ENCODE data around the gene MTF1.
"Not testable (repeated sequence)": the region's sequence is repeated elsewhere in the genome, so short reads cannot be mapped to it uniquely, and the experiment has no call there.

MTF1 gene

GRCh38 chr1:37859507-37860345 is at the start of gene MTF1:
TSS of gene MTF1 (minus strand) at chr1:37859592. CDS start at chr1:37857658, 1,934 bp downstream.
- H2AFZ ChIP-seq (ENCODE audit: low read depth, low read length), result peak within 1 kb of the TSS; percentile 79
- H3K4me3 ChIP-seq (ENCODE audit: low read length), result peak within 1 kb of the TSS; percentile 97
- no peaks in the 10 kb centered on the region for H3K9me3 ChIP-seq (ENCODE audit: low read length)
- H3K4me1 ChIP-seq (ENCODE audit: insufficient read depth, low read length), result peaks cover 15% of the 10 kb centered on the region
- H3K36me3 ChIP-seq (ENCODE audit: insufficient read depth, low read length), result peaks cover 36% of the 10 kb centered on the region
- no peaks in the 10 kb centered on the region for H3K27me3 ChIP-seq (ENCODE audit: insufficient read depth, low read length)

GRCh38 chr1:37908531-37908930 is 49.1 kb upstream of the MTF1 start:
- H3K4me3 ChIP-seq (ENCODE audit: low read length); H2AFZ ChIP-seq (ENCODE audit: low read depth, low read length); H3K4me1 ChIP-seq (ENCODE audit: insufficient read depth, low read length); H3K27me3 ChIP-seq (ENCODE audit: insufficient read depth, low read length); H3K9me3 ChIP-seq (ENCODE audit: low read length); H3K36me3 ChIP-seq (ENCODE audit: insufficient read depth, low read length): not testable (repeated sequence)

- H3K27me3 ChIP-seq (ENCODE audit: insufficient read depth, low read length), result not testable (repeated sequence)
Measured at GRCh38 chr1:37907416-37908125, 48.2 kb upstream of the MTF1 start.

GRCh38 chr1:37906591-37906990 is 47.2 kb upstream of the MTF1 start:
- not testable (repeated sequence) for H3K4me3 ChIP-seq (ENCODE audit: low read length); H3K4me1 ChIP-seq (ENCODE audit: insufficient read depth, low read length); H2AFZ ChIP-seq (ENCODE audit: low read depth, low read length); H3K27me3 ChIP-seq (ENCODE audit: insufficient read depth, low read length); H3K9me3 ChIP-seq (ENCODE audit: low read length); H3K36me3 ChIP-seq (ENCODE audit: insufficient read depth, low read length)

More at GRCh38 chr1:37907416-37908125, 48.2 kb upstream of the MTF1 start:
- H3K9me3 ChIP-seq (ENCODE audit: low read length); H3K4me1 ChIP-seq (ENCODE audit: insufficient read depth, low read length); H3K4me3 ChIP-seq (ENCODE audit: low read length); H2AFZ ChIP-seq (ENCODE audit: low read depth, low read length); H3K36me3 ChIP-seq (ENCODE audit: insufficient read depth, low read length): not testable (repeated sequence)

- H3K27me3 ChIP-seq (ENCODE audit: insufficient read depth, low read length), result no peaks in the 10 kb centered on the region
- H3K9me3 ChIP-seq (ENCODE audit: low read length), result no peaks in the 10 kb centered on the region
- H3K4me1 ChIP-seq (ENCODE audit: insufficient read depth, low read length), result no peaks in the 10 kb centered on the region
- H2AFZ ChIP-seq (ENCODE audit: low read depth, low read length), result no peak overlapping the region
- H3K36me3 ChIP-seq (ENCODE audit: insufficient read depth, low read length), result no peaks in the 10 kb centered on the region
- no peak overlapping the region for H3K4me3 ChIP-seq (ENCODE audit: low read length)
Measured at GRCh38 chr1:37905727-37906126, 46.3 kb upstream of the MTF1 start.

GRCh38 chr1:37903921-37904320 is 44.5 kb upstream of the MTF1 start:
- not testable (repeated sequence) for H2AFZ ChIP-seq (ENCODE audit: low read depth, low read length); H3K27me3 ChIP-seq (ENCODE audit: insufficient read depth, low read length); H3K36me3 ChIP-seq (ENCODE audit: insufficient read depth, low read length); H3K4me3 ChIP-seq (ENCODE audit: low read length); H3K9me3 ChIP-seq (ENCODE audit: low read length); H3K4me1 ChIP-seq (ENCODE audit: insufficient read depth, low read length)

- Histone ChIP-seq H3K4me1 (ENCODE audit: insufficient read depth, low read length) (no peaks in the 10 kb centered on the region), H3K27me3 (ENCODE audit: insufficient read depth, low read length) (no peaks in the 10 kb centered on the region), H2AFZ (ENCODE audit: low read depth, low read length) (no peak overlapping the region), H3K4me3 (ENCODE audit: low read length) (no peak overlapping the region), H3K9me3 (ENCODE audit: low read length) (no peaks in the 10 kb centered on the region), H3K36me3 (ENCODE audit: insufficient read depth, low read length) (no peaks in the 10 kb centered on the region)
Measured at GRCh38 chr1:37902983-37903382, 43.6 kb upstream of the MTF1 start.

- Histone ChIP-seq H3K4me3 (ENCODE audit: low read length) (no peak overlapping the region), H3K36me3 (ENCODE audit: insufficient read depth, low read length) (no peaks in the 10 kb centered on the region), H3K4me1 (ENCODE audit: insufficient read depth, low read length) (no peaks in the 10 kb centered on the region), H3K27me3 (ENCODE audit: insufficient read depth, low read length) (no peaks in the 10 kb centered on the region), H3K9me3 (ENCODE audit: low read length) (no peaks in the 10 kb centered on the region), H2AFZ (ENCODE audit: low read depth, low read length) (no peak overlapping the region)
Measured at GRCh38 chr1:37901893-37902225, 42.5 kb upstream of the MTF1 start.

- H2AFZ ChIP-seq (ENCODE audit: low read depth, low read length), result no peak overlapping the region
- H3K36me3 ChIP-seq (ENCODE audit: insufficient read depth, low read length), result no peaks in the 10 kb centered on the region
- no peak overlapping the region for H3K4me3 ChIP-seq (ENCODE audit: low read length)
- no peaks in the 10 kb centered on the region for H3K9me3 ChIP-seq (ENCODE audit: low read length)
- H3K27me3 ChIP-seq (ENCODE audit: insufficient read depth, low read length), result no peaks in the 10 kb centered on the region
- H3K4me1 ChIP-seq (ENCODE audit: insufficient read depth, low read length), result no peaks in the 10 kb centered on the region
Measured at GRCh38 chr1:37901191-37901892, 42.0 kb upstream of the MTF1 start.

GRCh38 chr1:37897563-37897962 is 38.2 kb upstream of the MTF1 start:
- H3K27me3 ChIP-seq (ENCODE audit: insufficient read depth, low read length); H3K4me1 ChIP-seq (ENCODE audit: insufficient read depth, low read length); H2AFZ ChIP-seq (ENCODE audit: low read depth, low read length); H3K4me3 ChIP-seq (ENCODE audit: low read length); H3K9me3 ChIP-seq (ENCODE audit: low read length); H3K36me3 ChIP-seq (ENCODE audit: insufficient read depth, low read length): not testable (repeated sequence)

GRCh38 chr1:37893673-37894072 is 34.3 kb upstream of the MTF1 start:
- peaks cover 8% of the 10 kb centered on the region for H3K36me3 ChIP-seq (ENCODE audit: insufficient read depth, low read length)
- H3K4me3 ChIP-seq (ENCODE audit: low read length), result no peak overlapping the region
- no peaks in the 10 kb centered on the region for H3K4me1 ChIP-seq (ENCODE audit: insufficient read depth, low read length)

GRCh38 chr1:37892151-37893047 is 33.0 kb upstream of the MTF1 start:
- Histone ChIP-seq H2AFZ (ENCODE audit: low read depth, low read length) (no peak overlapping the region), H3K36me3 (ENCODE audit: insufficient read depth, low read length) (peaks cover 19% of the 10 kb centered on the region), H3K4me3 (ENCODE audit: low read length) (no peak overlapping the region), H3K27me3 (ENCODE audit: insufficient read depth, low read length) (no peaks in the 10 kb centered on the region), H3K4me1 (ENCODE audit: insufficient read depth, low read length) (no peaks in the 10 kb centered on the region), H3K9me3 (ENCODE audit: low read length) (no peaks in the 10 kb centered on the region)

More at GRCh38 chr1:37893673-37894072, 34.3 kb upstream of the MTF1 start:
- H3K27me3 ChIP-seq (ENCODE audit: insufficient read depth, low read length), result no peaks in the 10 kb centered on the region
- no peak overlapping the region for H2AFZ ChIP-seq (ENCODE audit: low read depth, low read length)
- H3K9me3 ChIP-seq (ENCODE audit: low read length), result no peaks in the 10 kb centered on the region

All from neuron (in vitro differentiated cells).